GM23248 (cell line): ENCODE data around the gene MON2. TPM values are rescaled to one million over a fixed set of nuclear protein-coding genes. Genes with fewer than 3 reads are reported as not detected.

Experiments
- DNase-seq: peaks from one replicate; pipeline ENCODE4 v3.0.0-alpha.2; 2015
- H2AFZ ChIP-seq: fragments of 200-600 bp; sonication (generic); 2 replicates; pipeline ENCODE4 v1.6.1; 2016; ENCODE audit warnings: antibody characterized with exemption
- H3F3A ChIP-seq: fragments of 200-600 bp; sonication (generic); 2 replicates; pipeline ENCODE4 v1.6.1; 2016; ENCODE audit warnings: mild to moderate bottlenecking, antibody characterized with exemption, mixed run types; ENCODE audit not compliant: insufficient read depth
- H3K27ac ChIP-seq: fragments of 200-600 bp; sonication (generic); 2 replicates; pipeline ENCODE4 v1.5.1; 2016; ENCODE audit warnings: mild to moderate bottlenecking
- H3K27me3 ChIP-seq: fragments of 200-600 bp; sonication (generic); replicated peaks from 2 replicates; pipeline ENCODE4 v1.6.1; 2016; ENCODE audit warnings: mild to moderate bottlenecking; ENCODE audit not compliant: insufficient read depth
- H3K36me3 ChIP-seq: fragments of 200-600 bp; sonication (generic); 2 replicates; pipeline ENCODE4 v1.6.1; 2016; ENCODE audit warnings: low read depth, mild to moderate bottlenecking
- H3K4me1 ChIP-seq: fragments of 200-600 bp; sonication (generic); 2 replicates; pipeline ENCODE4 v1.6.1; 2016; ENCODE audit warnings: mild to moderate bottlenecking; ENCODE audit not compliant: insufficient read depth
- H3K4me2 ChIP-seq: fragments of 200-600 bp; sonication (generic); one replicate; pipeline ENCODE4 v1.6.1; 2016; ENCODE audit warnings: mild to moderate bottlenecking; ENCODE audit not compliant: unreplicated experiment
- H3K4me3 ChIP-seq: fragments of 200-600 bp; sonication (generic); 2 replicates; pipeline ENCODE4 v1.5.1; 2016; ENCODE audit warnings: mild to moderate bottlenecking
- H3K79me2 ChIP-seq: fragments of 200-600 bp; sonication (generic); 2 replicates; pipeline ENCODE4 v1.6.1; 2016; ENCODE audit warnings: mild to moderate bottlenecking; ENCODE audit not compliant: insufficient read depth
- H3K9ac ChIP-seq: fragments of 200-600 bp; sonication (generic); 2 replicates; pipeline ENCODE4 v1.6.1; 2016; ENCODE audit warnings: mild to moderate bottlenecking
- H3K9me2 ChIP-seq: fragments of 200-600 bp; sonication (generic); 2 replicates; pipeline ENCODE4 v1.6.1; 2016; ENCODE audit warnings: mixed run types, mild to moderate bottlenecking, moderate library complexity; ENCODE audit not compliant: insufficient read depth
- H3K9me3 ChIP-seq: fragments of 200-600 bp; sonication (generic); one replicate; pipeline ENCODE4 v1.6.1; 2017; ENCODE audit warnings: low read depth
- H4K20me1 ChIP-seq: fragments of 200-600 bp; sonication (generic); 2 replicates; pipeline ENCODE4 v1.6.0; 2016; ENCODE audit not compliant: insufficient read depth
- EZH2 ChIP-seq: fragments of 200-600 bp; sonication (generic); IDR thresholded peaks from 2 replicates; pipeline ENCODE4 v1.6.1; 2018; ENCODE audit warnings: antibody characterized with exemption, mild to moderate bottlenecking; ENCODE audit not compliant: insufficient read depth, poor library complexity, severe bottlenecking
- EZH2phosphoT487 ChIP-seq: fragments of 200-600 bp; sonication (generic); IDR thresholded peaks from 2 replicates; pipeline ENCODE4 v1.6.1; 2018; ENCODE audit warnings: antibody characterized with exemption, moderate library complexity, mild to moderate bottlenecking, low read depth; ENCODE audit not compliant: insufficient read depth
- WGBS, 2 experiments: methylation state at CpG; one replicate each; pipeline ENCODE4 v1.1.6; 2015 to 2017; ENCODE audit warnings: low lambda C conversion rate in 2 of 2, low coverage in 1 of 2; ENCODE audit errors: missing lambda C conversion rate in 2 of 2; 5-methylcytosine and 5-hydroxymethylcytosine counted together
- in situ Hi-C: fragments of 300-500 bp; cut with MboI; formaldehyde crosslinking; loops from 2 replicates; pipeline ENCODE4 v1.15.0; 2020
- polyA plus RNA-seq: library from polyadenylated mRNA; unstranded; fragments of >200 nt; fragmentation: Nextera tagmentation; extraction: Ambion mirVana; gene quantifications from 2 replicates; pipeline ENCODE4 v1.2.1, GENCODE V29; 2016
- total RNA-seq: library from RNA; depleted of rRNA; stranded (reverse); fragments of >200 nt; shearing (Covaris generic); gene quantifications from 2 replicates; pipeline ENCODE4 v1.2.3, GENCODE V29; 2014

The MON2 gene
- total and polyA plus RNA-seq, 2 experiments from 2014 or later, result 22.1 to 26.8 TPM

DNA sequence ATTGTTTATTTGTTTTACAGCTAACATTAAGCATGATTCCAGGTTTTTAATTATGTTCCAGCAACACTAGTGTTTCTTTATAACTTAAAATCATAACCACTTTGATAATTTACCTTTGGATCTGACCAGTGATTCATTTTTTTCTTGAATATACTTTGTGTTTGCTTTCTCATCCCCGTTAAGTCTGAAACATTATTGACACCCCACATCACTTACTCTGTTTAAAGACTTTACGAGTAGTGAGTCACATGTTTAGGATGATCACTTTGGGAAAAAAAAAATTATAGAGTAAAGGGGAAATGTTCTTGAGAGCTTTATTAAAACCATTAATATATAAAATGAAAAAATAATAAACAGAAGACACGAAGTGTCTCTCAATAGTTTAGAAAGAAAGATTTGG, 132.2 kb downstream of the MON2 start:
- no peak for TF ChIP-seq EZH2phosphoT487
- TF ChIP-seq EZH2, result no peak
- Histone ChIP-seq H3K4me3 (no peak overlapping the region), H3K9me3 (no peaks in the 10 kb centered on the region), H4K20me1 (no peaks in the 10 kb centered on the region), H3K27me3 (no peaks in the 10 kb centered on the region), H3F3A (peaks cover 33% of the 10 kb centered on the region), H3K36me3 (no peaks in the 10 kb centered on the region), H3K9ac (no peak overlapping the region), H3K79me2 (peaks cover 45% of the 10 kb centered on the region), H2AFZ (no peak overlapping the region), H3K4me1 (peaks cover 12% of the 10 kb centered on the region), H3K4me2 (no peak overlapping the region), H3K9me2 (no peaks in the 10 kb centered on the region), H3K27ac (no peak overlapping the region)
- in situ Hi-C loops, result loop anchor here (25.0 kb wide), 1 partner anchor 463 kb away; no protein-coding TSS in a partner anchor
- 90 to 96% methylated on average over 3 of the region's 3 CpGs for WGBS, 2 experiments
- no peak for DNase-seq

- in situ Hi-C loops, result loop anchor here (25.0 kb wide), 1 partner anchor 462 kb away; no protein-coding TSS in a partner anchor
- Histone ChIP-seq H3K27ac (no peak overlapping the region), H3K79me2 (peaks cover 56% of the 10 kb centered on the region), H3K4me2 (no peak overlapping the region), H3K9ac (no peak overlapping the region), H4K20me1 (no peaks in the 10 kb centered on the region), H3K4me1 (peaks cover 12% of the 10 kb centered on the region), H3K9me3 (no peaks in the 10 kb centered on the region), H3F3A (peaks cover 44% of the 10 kb centered on the region), H3K27me3 (no peaks in the 10 kb centered on the region), H3K9me2 (no peaks in the 10 kb centered on the region), H3K36me3 (peaks cover 6% of the 10 kb centered on the region), H3K4me3 (no peak overlapping the region), H2AFZ (no peak overlapping the region)
- peak; percentile 51 for DNase-seq
- 79 to 82% methylated on average over 5 of the region's 5 CpGs for WGBS, 2 experiments
- no peak for TF ChIP-seq EZH2
- TF ChIP-seq EZH2phosphoT487, result no peak
Observed at GRCh38 chr12:62599854-62600437, 133.3 kb downstream of the MON2 start.

- DNase-seq, result peak; percentile 34
- peak overlapping the region; percentile 99 for H3K4me2 ChIP-seq
- H3K27ac ChIP-seq, result peak overlapping the region; percentile 100
- H2AFZ ChIP-seq, result peak overlapping the region; percentile 67
- peaks cover 21% of the 10 kb centered on the region for H3K36me3 ChIP-seq
- peaks cover 74% of the 10 kb centered on the region for H3K79me2 ChIP-seq
- H3K4me3 ChIP-seq, result peak overlapping the region; percentile 90
- H3K9me3 ChIP-seq, result no peaks in the 10 kb centered on the region
- H3K9ac ChIP-seq, result peak overlapping the region; percentile 100
- no peaks in the 10 kb centered on the region for H4K20me1 ChIP-seq
- in situ Hi-C loops, result no loop called here
- peaks cover 24% of the 10 kb centered on the region for H3K4me1 ChIP-seq
- H3K27me3 ChIP-seq, result no peaks in the 10 kb centered on the region
- no peaks in the 10 kb centered on the region for H3K9me2 ChIP-seq
- H3F3A ChIP-seq, result peaks cover 63% of the 10 kb centered on the region
- WGBS, 2 experiments, result 3 to 5% methylated on average over 2 of the region's 2 CpGs
- TF ChIP-seq EZH2phosphoT487 (no peak), EZH2 (no peak)
Observed at GRCh38 chr12:62601765-62602164, 135.1 kb downstream of the MON2 start.

- peaks cover 81% of the 10 kb centered on the region for H3K79me2 ChIP-seq
- peak overlapping the region; percentile 90 for H3K4me3 ChIP-seq
- no peaks in the 10 kb centered on the region for H3K9me2 ChIP-seq
- no peaks in the 10 kb centered on the region for H3K9me3 ChIP-seq
- peak overlapping the region; percentile 100 for H3K27ac ChIP-seq
- H2AFZ ChIP-seq, result peak overlapping the region; percentile 67
- H3K4me1 ChIP-seq, result peaks cover 31% of the 10 kb centered on the region
- peak overlapping the region; percentile 100 for H3K9ac ChIP-seq
- in situ Hi-C loops, result no loop called here
- 1% methylated on average over 65 to 66 of the region's 66 CpGs for WGBS, 2 experiments
- no peak for TF ChIP-seq EZH2
- TF ChIP-seq EZH2phosphoT487, result no peak
- peaks cover 69% of the 10 kb centered on the region for H3F3A ChIP-seq
- peaks cover 21% of the 10 kb centered on the region for H3K36me3 ChIP-seq
- no peaks in the 10 kb centered on the region for H3K27me3 ChIP-seq
- no peaks in the 10 kb centered on the region for H4K20me1 ChIP-seq
- peak; percentile 96 for DNase-seq
- peak overlapping the region; percentile 99 for H3K4me2 ChIP-seq
Observed at GRCh38 chr12:62602255-62603060, 135.8 kb downstream of the MON2 start.
